Measurements from ENCODE around the gene VILL.

The VILL gene

DNA sequence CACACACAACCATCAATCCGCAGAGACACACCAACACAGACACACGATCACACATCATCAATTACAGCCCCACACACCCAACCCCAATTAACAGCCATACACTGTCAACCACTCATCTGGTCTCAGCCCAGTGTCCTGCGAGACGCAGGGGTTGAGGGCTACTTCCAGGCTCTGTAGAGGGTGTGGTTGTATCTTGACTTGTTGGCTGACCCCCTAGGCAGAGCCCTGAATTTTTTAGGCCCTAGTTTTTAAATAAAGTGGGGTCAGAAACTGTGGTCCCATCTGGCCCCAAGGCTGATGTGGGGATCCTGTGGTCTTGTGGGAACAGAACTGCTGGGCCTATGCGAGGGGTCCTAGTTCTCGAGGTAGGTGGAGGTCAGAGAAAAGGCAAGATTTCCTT lies 9.2 kb downstream of the VILL start:
- peaks cover 31% of the 10 kb centered on the region for H3K36me3 ChIP-seq (ENCODE audit: control insufficient read depth, insufficient read depth, low read length)
- H3K27me3 ChIP-seq (replicated peaks; ENCODE audit: control insufficient read depth, insufficient read depth, low read length, poor library complexity, severe bottlenecking) = no peaks in the 10 kb centered on the region
- no peak overlapping the region for H3K27ac ChIP-seq (ENCODE audit: insufficient read depth, low read length, poor library complexity, severe bottlenecking)
- peaks cover 46% of the 10 kb centered on the region for H3K4me1 ChIP-seq (ENCODE audit: control insufficient read depth, insufficient read depth, low read length, poor library complexity, severe bottlenecking)
- DNase-seq = no peak
- H3K9me3 ChIP-seq (ENCODE audit: control insufficient read depth, low read length) = no peaks in the 10 kb centered on the region
- no peak overlapping the region for H3K4me3 ChIP-seq (ENCODE audit: insufficient read depth, low read depth, low read length, poor library complexity, severe bottlenecking)

GRCh38 chr3:38000242-38000916 lies 9.8 kb downstream of the VILL start:
- Histone ChIP-seq H3K4me1 (ENCODE audit: control insufficient read depth, insufficient read depth, low read length, poor library complexity, severe bottlenecking) (peaks cover 40% of the 10 kb centered on the region), H3K27ac (ENCODE audit: insufficient read depth, low read length, poor library complexity, severe bottlenecking) (no peak overlapping the region), H3K9me3 (ENCODE audit: control insufficient read depth, low read length) (no peaks in the 10 kb centered on the region), H3K27me3 (replicated peaks; ENCODE audit: control insufficient read depth, insufficient read depth, low read length, poor library complexity, severe bottlenecking) (no peaks in the 10 kb centered on the region), H3K36me3 (ENCODE audit: control insufficient read depth, insufficient read depth, low read length) (peaks cover 36% of the 10 kb centered on the region), H3K4me3 (ENCODE audit: insufficient read depth, low read depth, low read length, poor library complexity, severe bottlenecking) (no peak overlapping the region)
- DNase-seq = no peak

DNA sequence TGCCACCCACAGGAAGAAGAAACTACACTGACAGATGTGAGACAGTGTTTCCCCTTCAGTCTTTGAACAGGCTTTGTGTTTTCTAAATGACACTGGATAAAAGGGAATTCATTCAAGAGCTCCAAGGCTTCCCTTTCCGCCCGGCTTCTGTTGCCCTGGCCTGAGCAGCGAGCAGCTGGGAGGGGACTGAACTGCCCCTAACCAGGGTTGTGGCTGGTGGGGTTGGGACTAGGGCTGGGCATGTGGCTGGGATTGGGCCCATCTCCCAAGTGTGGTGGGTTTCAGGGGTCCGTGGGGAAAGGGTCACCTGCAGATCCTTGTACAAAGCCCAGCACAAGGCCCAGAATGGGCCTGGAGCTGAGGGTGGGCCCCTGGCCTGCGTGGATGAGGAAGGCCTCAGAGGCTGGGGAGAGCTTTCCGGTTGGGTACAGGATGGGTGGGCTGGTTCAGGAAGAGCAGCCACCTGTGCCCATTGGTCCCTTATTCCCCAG lies 10.4 kb downstream of the VILL start:
- no peak overlapping the region for H3K4me3 ChIP-seq (ENCODE audit: insufficient read depth, low read depth, low read length, poor library complexity, severe bottlenecking)
- peaks cover 39% of the 10 kb centered on the region for H3K36me3 ChIP-seq (ENCODE audit: control insufficient read depth, insufficient read depth, low read length)
- no peak for DNase-seq
- no peaks in the 10 kb centered on the region for H3K9me3 ChIP-seq (ENCODE audit: control insufficient read depth, low read length)
- H3K4me1 ChIP-seq (ENCODE audit: control insufficient read depth, insufficient read depth, low read length, poor library complexity, severe bottlenecking) = peaks cover 34% of the 10 kb centered on the region
- no peaks in the 10 kb centered on the region for H3K27me3 ChIP-seq (replicated peaks; ENCODE audit: control insufficient read depth, insufficient read depth, low read length, poor library complexity, severe bottlenecking)
- no peak overlapping the region for H3K27ac ChIP-seq (ENCODE audit: insufficient read depth, low read length, poor library complexity, severe bottlenecking)

GRCh38 chr3:38001456-38002081 lies 11.0 kb downstream of the VILL start:
- H3K9me3 ChIP-seq (ENCODE audit: control insufficient read depth, low read length) = no peaks in the 10 kb centered on the region
- peaks cover 39% of the 10 kb centered on the region for H3K36me3 ChIP-seq (ENCODE audit: control insufficient read depth, insufficient read depth, low read length)
- DNase-seq = no peak
- H3K4me3 ChIP-seq (ENCODE audit: insufficient read depth, low read depth, low read length, poor library complexity, severe bottlenecking) = no peak overlapping the region
- H3K4me1 ChIP-seq (ENCODE audit: control insufficient read depth, insufficient read depth, low read length, poor library complexity, severe bottlenecking) = peaks cover 29% of the 10 kb centered on the region
- H3K27me3 ChIP-seq (replicated peaks; ENCODE audit: control insufficient read depth, insufficient read depth, low read length, poor library complexity, severe bottlenecking) = no peaks in the 10 kb centered on the region
- H3K27ac ChIP-seq (ENCODE audit: insufficient read depth, low read length, poor library complexity, severe bottlenecking) = no peak overlapping the region

DNA sequence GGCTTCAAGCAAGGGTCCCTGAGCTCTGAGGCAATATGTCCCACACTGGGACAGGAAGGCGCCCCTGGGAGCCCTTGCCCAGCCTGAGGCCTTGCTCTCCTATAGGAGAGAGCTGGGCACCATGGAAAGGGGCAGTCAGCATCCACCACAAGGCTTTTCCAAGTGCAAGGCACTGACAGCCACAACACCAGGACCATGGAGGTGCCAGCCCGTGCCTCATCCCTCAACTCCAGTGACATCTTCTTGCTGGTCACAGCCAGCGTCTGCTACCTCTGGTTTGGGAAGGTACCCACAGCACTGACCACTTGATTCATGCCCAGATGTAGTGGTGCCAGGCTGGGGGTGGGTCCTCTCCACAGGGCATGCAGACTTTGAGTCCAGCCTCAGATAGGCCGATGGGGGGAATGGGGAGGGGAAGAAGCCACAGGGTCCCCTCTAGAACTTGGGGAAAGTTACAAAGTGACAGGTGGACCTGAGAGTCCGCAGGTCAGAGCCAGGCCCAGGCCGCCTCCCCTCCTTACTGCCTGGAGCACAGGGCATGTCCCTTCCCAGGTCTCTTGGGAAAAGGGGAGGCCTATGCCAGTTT lies 11.8 kb downstream of the VILL start:
- no peak overlapping the region for H3K27ac ChIP-seq (ENCODE audit: insufficient read depth, low read length, poor library complexity, severe bottlenecking)
- no peak overlapping the region for H3K4me3 ChIP-seq (ENCODE audit: insufficient read depth, low read depth, low read length, poor library complexity, severe bottlenecking)
- no peak for DNase-seq
- H3K27me3 ChIP-seq (replicated peaks; ENCODE audit: control insufficient read depth, insufficient read depth, low read length, poor library complexity, severe bottlenecking) = no peaks in the 10 kb centered on the region
- peaks cover 21% of the 10 kb centered on the region for H3K4me1 ChIP-seq (ENCODE audit: control insufficient read depth, insufficient read depth, low read length, poor library complexity, severe bottlenecking)
- no peaks in the 10 kb centered on the region for H3K9me3 ChIP-seq (ENCODE audit: control insufficient read depth, low read length)
- H3K36me3 ChIP-seq (ENCODE audit: control insufficient read depth, insufficient read depth, low read length) = peaks cover 48% of the 10 kb centered on the region

- peaks cover 16% of the 10 kb centered on the region for H3K4me1 ChIP-seq (ENCODE audit: control insufficient read depth, insufficient read depth, low read length, poor library complexity, severe bottlenecking)
- H3K27me3 ChIP-seq (replicated peaks; ENCODE audit: control insufficient read depth, insufficient read depth, low read length, poor library complexity, severe bottlenecking) = no peaks in the 10 kb centered on the region
- DNase-seq = no peak
- no peaks in the 10 kb centered on the region for H3K9me3 ChIP-seq (ENCODE audit: control insufficient read depth, low read length)
- peaks cover 52% of the 10 kb centered on the region for H3K36me3 ChIP-seq (ENCODE audit: control insufficient read depth, insufficient read depth, low read length)
- H3K4me3 ChIP-seq (ENCODE audit: insufficient read depth, low read depth, low read length, poor library complexity, severe bottlenecking) = no peak overlapping the region
- peak overlapping the region; percentile 22 for H3K27ac ChIP-seq (ENCODE audit: insufficient read depth, low read length, poor library complexity, severe bottlenecking)
Observed at GRCh38 chr3:38002940-38003339, 12.4 kb downstream of the VILL start.

DNA sequence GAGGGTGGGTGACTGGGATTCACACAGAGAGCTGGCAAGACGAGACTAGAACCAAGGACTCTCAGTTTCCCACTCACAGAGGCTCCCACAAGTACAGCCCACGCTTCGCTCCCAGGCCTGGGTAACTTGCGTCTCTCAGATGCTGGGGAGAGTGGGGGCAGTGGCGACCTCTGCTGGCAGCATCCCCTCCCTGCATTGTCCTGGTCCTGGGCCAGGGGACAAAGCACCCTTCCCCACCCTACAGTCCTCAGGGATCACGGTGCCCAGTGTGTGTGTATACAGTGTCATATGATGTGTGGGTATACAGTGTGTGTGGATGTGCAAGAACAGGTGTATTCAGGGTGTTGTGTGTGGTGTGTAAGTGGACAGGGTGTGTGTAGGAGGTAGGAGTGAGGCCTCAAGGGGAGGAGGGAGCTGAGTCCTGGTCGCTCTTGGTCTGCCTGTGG lies 12.8 kb downstream of the VILL start:
- DNase-seq = peak; percentile 21 to 41 (median 29)
- no peaks in the 10 kb centered on the region for H3K27me3 ChIP-seq (replicated peaks; ENCODE audit: control insufficient read depth, insufficient read depth, low read length, poor library complexity, severe bottlenecking)
- peak overlapping the region; percentile 22 for H3K27ac ChIP-seq (ENCODE audit: insufficient read depth, low read length, poor library complexity, severe bottlenecking)
- H3K4me1 ChIP-seq (ENCODE audit: control insufficient read depth, insufficient read depth, low read length, poor library complexity, severe bottlenecking) = peaks cover 11% of the 10 kb centered on the region
- no peak overlapping the region for H3K4me3 ChIP-seq (ENCODE audit: insufficient read depth, low read depth, low read length, poor library complexity, severe bottlenecking)
- H3K36me3 ChIP-seq (ENCODE audit: control insufficient read depth, insufficient read depth, low read length) = peaks cover 56% of the 10 kb centered on the region
- H3K9me3 ChIP-seq (ENCODE audit: control insufficient read depth, low read length) = no peaks in the 10 kb centered on the region

- peaks cover 7% of the 10 kb centered on the region for H3K4me1 ChIP-seq (ENCODE audit: control insufficient read depth, insufficient read depth, low read length, poor library complexity, severe bottlenecking)
- no peak for DNase-seq
- H3K9me3 ChIP-seq (ENCODE audit: control insufficient read depth, low read length) = no peaks in the 10 kb centered on the region
- peak overlapping the region; percentile 18 for H3K27ac ChIP-seq (ENCODE audit: insufficient read depth, low read length, poor library complexity, severe bottlenecking)
- H3K36me3 ChIP-seq (ENCODE audit: control insufficient read depth, insufficient read depth, low read length) = peaks cover 61% of the 10 kb centered on the region
- no peak overlapping the region for H3K4me3 ChIP-seq (ENCODE audit: insufficient read depth, low read depth, low read length, poor library complexity, severe bottlenecking)
- no peaks in the 10 kb centered on the region for H3K27me3 ChIP-seq (replicated peaks; ENCODE audit: control insufficient read depth, insufficient read depth, low read length, poor library complexity, severe bottlenecking)
Observed at GRCh38 chr3:38003817-38004414, 13.3 kb downstream of the VILL start.

GRCh38 chr3:38004415-38005075 lies 14.0 kb downstream of the VILL start:
- Histone ChIP-seq H3K36me3 (ENCODE audit: control insufficient read depth, insufficient read depth, low read length) (peaks cover 67% of the 10 kb centered on the region), H3K9me3 (ENCODE audit: control insufficient read depth, low read length) (no peaks in the 10 kb centered on the region), H3K27me3 (replicated peaks; ENCODE audit: control insufficient read depth, insufficient read depth, low read length, poor library complexity, severe bottlenecking) (no peaks in the 10 kb centered on the region), H3K4me3 (ENCODE audit: insufficient read depth, low read depth, low read length, poor library complexity, severe bottlenecking) (no peak overlapping the region), H3K27ac (ENCODE audit: insufficient read depth, low read length, poor library complexity, severe bottlenecking) (no peak overlapping the region), H3K4me1 (ENCODE audit: control insufficient read depth, insufficient read depth, low read length, poor library complexity, severe bottlenecking) (peaks cover 2% of the 10 kb centered on the region)
- peak in 2 of 3 donors; percentile 20 to 26 for DNase-seq
